Natural killer cell (primary cell): ENCODE results near the gene MT1B. TPM values are rescaled to one million over a fixed set of nuclear protein-coding genes. Genes with fewer than 3 reads are reported as not detected.

Source experiments
- ATAC-seq, 3 donors: fragments of 150-1000 bp in 2 of 3; fragments of 200-7000 bp in 1 of 3; cut with Tn5 transposase; 1 replicate in 1 of 3; 2 replicates in 2 of 3; pipeline ENCODE4 v1.10.0; 2021; ENCODE audit warnings: mild to moderate bottlenecking in 2 of 3, moderate library complexity in 2 of 3
- DNase-seq, 2 donors: peaks; one replicate each; pipeline versions ENCODE4 v3.0.0 to v3.0.0-alpha.2; 2013 to 2021; ENCODE audit warnings: mixed read lengths in 1 of 2
- H3K27ac ChIP-seq: one replicate; pipeline ENCODE4 v1.5.1; 2013; ENCODE audit warnings: mild to moderate bottlenecking, low read length
- H3K27me3 ChIP-seq: one replicate; pipeline ENCODE4 v1.6.1; 2013; ENCODE audit warnings: low read length; ENCODE audit not compliant: control insufficient read depth, insufficient read depth
- H3K36me3 ChIP-seq: one replicate; pipeline ENCODE4 v1.6.1; 2013; ENCODE audit warnings: low read length; ENCODE audit not compliant: control insufficient read depth, insufficient read depth
- H3K4me1 ChIP-seq: one replicate; pipeline ENCODE4 v1.6.1; 2013; ENCODE audit warnings: low read length; ENCODE audit not compliant: control insufficient read depth, insufficient read depth
- H3K4me3 ChIP-seq: one replicate; pipeline ENCODE4 v1.5.1; 2013; ENCODE audit warnings: low read length
- H3K9me3 ChIP-seq: one replicate; pipeline ENCODE4 v1.6.1; 2013; ENCODE audit warnings: low read length; ENCODE audit not compliant: control insufficient read depth, insufficient read depth
- H3K27ac Mint-ChIP-seq, 2 donors: one replicate each; pipeline ENCODE4 v1.8.0; 2022; ENCODE audit warnings: mild to moderate bottlenecking in 2 of 2, mixed read lengths in 2 of 2, moderate library complexity in 1 of 2
- H3K27me3 Mint-ChIP-seq, 2 donors: one replicate each; pipeline ENCODE4 v1.8.0; 2022; ENCODE audit warnings: low read depth in 2 of 2, mixed read lengths in 2 of 2
- H3K36me3 Mint-ChIP-seq: one replicate; pipeline ENCODE4 v1.8.0; 2022; ENCODE audit warnings: mixed read lengths
- H3K4me1 Mint-ChIP-seq, 2 donors: one replicate each; pipeline ENCODE4 v1.8.0; 2022; ENCODE audit warnings: mixed read lengths in 2 of 2
- H3K4me3 Mint-ChIP-seq: one replicate; pipeline ENCODE4 v1.8.0; 2022; ENCODE audit warnings: mild to moderate bottlenecking, moderate library complexity, mixed read lengths
- H3K9me3 Mint-ChIP-seq, 2 donors: one replicate each; pipeline ENCODE4 v1.8.0; 2022; ENCODE audit warnings: mixed read lengths in 2 of 2
- WGBS: methylation state at CpG from one replicate; pipeline ENCODE4 v1.1.7; 2013; ENCODE audit warnings: missing lambda C conversion rate; ENCODE audit not compliant: insufficient coverage; 5-methylcytosine and 5-hydroxymethylcytosine counted together
- intact Hi-C: fragments of 100-400 bp; cut with micrococcal nuclease; formaldehyde crosslinking; loops from one replicate; pipeline ENCODE4 v1.14.2; 2022
- total RNA-seq, 4 donors: library from RNA; stranded (reverse); fragments of 120-200 nt in 1 of 4; gene quantifications; one replicate each; pipeline versions ENCODE4 v1.2.3 to v1.2.4, GENCODE V29; 2013 to 2022
- TF ChIP-seq, protein P1 (sequence below): fragments of 200-600 bp; IDR thresholded peaks from one replicate; pipeline ENCODE4 v1.8.0; 2022; ENCODE audit warnings: antibody characterized with exemption

Gene MT1B
- total RNA-seq, 3 donors from 2014 or later (not counting 1 experiment from before 2014, with no cell fraction given) = not detected

GRCh38 chr16:56625140-56625942 is 26.3 kb upstream of the MT1B start, which contains the start of gene MT1E:
Gene MT1E (plus strand): TSS chr16:56625781. CDS start chr16:56625852, 71 bp downstream.
- no peaks in the 10 kb centered on the region for H3K36me3 ChIP-seq
- peaks cover 7 to 13% of the 10 kb centered on the region in 2 donors for H3K4me1 Mint-ChIP-seq
- DNase-seq = peak in 1 of 2 donors; percentile 80
- H3K27ac Mint-ChIP-seq = peak within 1 kb of the TSS in 1 of 2 donors; percentile 38
- TF ChIP-seq, protein P1, sequence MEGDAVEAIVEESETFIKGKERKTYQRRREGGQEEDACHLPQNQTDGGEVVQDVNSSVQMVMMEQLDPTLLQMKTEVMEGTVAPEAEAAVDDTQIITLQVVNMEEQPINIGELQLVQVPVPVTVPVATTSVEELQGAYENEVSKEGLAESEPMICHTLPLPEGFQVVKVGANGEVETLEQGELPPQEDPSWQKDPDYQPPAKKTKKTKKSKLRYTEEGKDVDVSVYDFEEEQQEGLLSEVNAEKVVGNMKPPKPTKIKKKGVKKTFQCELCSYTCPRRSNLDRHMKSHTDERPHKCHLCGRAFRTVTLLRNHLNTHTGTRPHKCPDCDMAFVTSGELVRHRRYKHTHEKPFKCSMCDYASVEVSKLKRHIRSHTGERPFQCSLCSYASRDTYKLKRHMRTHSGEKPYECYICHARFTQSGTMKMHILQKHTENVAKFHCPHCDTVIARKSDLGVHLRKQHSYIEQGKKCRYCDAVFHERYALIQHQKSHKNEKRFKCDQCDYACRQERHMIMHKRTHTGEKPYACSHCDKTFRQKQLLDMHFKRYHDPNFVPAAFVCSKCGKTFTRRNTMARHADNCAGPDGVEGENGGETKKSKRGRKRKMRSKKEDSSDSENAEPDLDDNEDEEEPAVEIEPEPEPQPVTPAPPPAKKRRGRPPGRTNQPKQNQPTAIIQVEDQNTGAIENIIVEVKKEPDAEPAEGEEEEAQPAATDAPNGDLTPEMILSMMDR = no peak
- peaks cover 17% of the 10 kb centered on the region for H3K4me1 ChIP-seq
- no peak within 1 kb of the TSS for H3K27ac ChIP-seq
- H3K9me3 ChIP-seq = no peaks in the 10 kb centered on the region
- peaks cover 36 to 52% of the 10 kb centered on the region in 2 donors for H3K27me3 Mint-ChIP-seq
- no peaks in the 10 kb centered on the region for H3K36me3 Mint-ChIP-seq
- intact Hi-C loops = no loop called here
- H3K4me3 Mint-ChIP-seq = peak within 1 kb of the TSS; percentile 84
- peak within 1 kb of the TSS; percentile 45 for H3K4me3 ChIP-seq
- peaks cover 14% of the 10 kb centered on the region for H3K27me3 ChIP-seq
- H3K9me3 Mint-ChIP-seq = no peaks in the 10 kb centered on the region
- ATAC-seq = peak; percentile 61 to 88 (median 75)
- 3% methylated on average over 62 of the region's 62 CpGs for WGBS

GRCh38 chr16:56625943-56626654 is 25.6 kb upstream of the MT1B start:
- Mint-ChIP-seq H3K4me1 (peaks cover 7 to 13% of the 10 kb centered on the region in 2 donors), H3K9me3 (no peaks in the 10 kb centered on the region), H3K4me3 (peak overlapping the region; percentile 60), H3K36me3 (no peaks in the 10 kb centered on the region), H3K27ac (no peak overlapping the region), H3K27me3 (peaks cover 41 to 54% of the 10 kb centered on the region in 2 donors)
- WGBS = 20% methylated on average over 16 of the region's 16 CpGs
- Histone ChIP-seq H3K4me1 (peaks cover 17% of the 10 kb centered on the region), H3K9me3 (no peaks in the 10 kb centered on the region), H3K4me3 (peak overlapping the region; percentile 14), H3K27ac (no peak overlapping the region), H3K27me3 (peaks cover 16% of the 10 kb centered on the region), H3K36me3 (no peaks in the 10 kb centered on the region)
- TF ChIP-seq, protein P1 = no peak
- intact Hi-C loops = no loop called here
- no peak for DNase-seq
- ATAC-seq = peak in 2 of 3 donors; percentile 1 to 6

- Mint-ChIP-seq H3K9me3 (no peaks in the 10 kb centered on the region), H3K4me3 (no peak overlapping the region), H3K4me1 (peaks cover 9 to 14% of the 10 kb centered on the region in 2 donors), H3K27me3 (peaks cover 46 to 57% of the 10 kb centered on the region in 2 donors), H3K36me3 (no peaks in the 10 kb centered on the region), H3K27ac (no peak overlapping the region)
- Histone ChIP-seq H3K4me1 (peaks cover 17% of the 10 kb centered on the region), H3K27me3 (peaks cover 18% of the 10 kb centered on the region), H3K27ac (no peak overlapping the region), H3K9me3 (no peaks in the 10 kb centered on the region), H3K36me3 (no peaks in the 10 kb centered on the region), H3K4me3 (no peak overlapping the region)
- DNase-seq (no peak), ATAC-seq (no peak)
- 70% methylated on average over 7 of the region's 7 CpGs for WGBS
- intact Hi-C loops = no loop called here
- TF ChIP-seq, protein P1 = no peak
Measured at GRCh38 chr16:56626685-56627084, 25.0 kb upstream of the MT1B start.
